GM20000 (cell line): ENCODE results near the gene KCNIP1.

Experiments
- DNase-seq: peaks from one replicate; pipeline ENCODE4 v3.0.0; 2012; ENCODE audit warnings: low spot score
- TF ChIP-seq, protein P1 (sequence below): IDR thresholded peaks from 2 replicates; pipeline ENCODE4 v1.5.1; 2012; ENCODE audit warnings: mild to moderate bottlenecking, control low read depth; ENCODE audit errors: extremely low read depth, missing control alignments

KCNIP1 gene

GRCh38 chr5:170769898-170770416, 266.1 kb downstream of the KCNIP1 start:
- TF ChIP-seq, protein P1, sequence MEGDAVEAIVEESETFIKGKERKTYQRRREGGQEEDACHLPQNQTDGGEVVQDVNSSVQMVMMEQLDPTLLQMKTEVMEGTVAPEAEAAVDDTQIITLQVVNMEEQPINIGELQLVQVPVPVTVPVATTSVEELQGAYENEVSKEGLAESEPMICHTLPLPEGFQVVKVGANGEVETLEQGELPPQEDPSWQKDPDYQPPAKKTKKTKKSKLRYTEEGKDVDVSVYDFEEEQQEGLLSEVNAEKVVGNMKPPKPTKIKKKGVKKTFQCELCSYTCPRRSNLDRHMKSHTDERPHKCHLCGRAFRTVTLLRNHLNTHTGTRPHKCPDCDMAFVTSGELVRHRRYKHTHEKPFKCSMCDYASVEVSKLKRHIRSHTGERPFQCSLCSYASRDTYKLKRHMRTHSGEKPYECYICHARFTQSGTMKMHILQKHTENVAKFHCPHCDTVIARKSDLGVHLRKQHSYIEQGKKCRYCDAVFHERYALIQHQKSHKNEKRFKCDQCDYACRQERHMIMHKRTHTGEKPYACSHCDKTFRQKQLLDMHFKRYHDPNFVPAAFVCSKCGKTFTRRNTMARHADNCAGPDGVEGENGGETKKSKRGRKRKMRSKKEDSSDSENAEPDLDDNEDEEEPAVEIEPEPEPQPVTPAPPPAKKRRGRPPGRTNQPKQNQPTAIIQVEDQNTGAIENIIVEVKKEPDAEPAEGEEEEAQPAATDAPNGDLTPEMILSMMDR = no peak
- DNase-seq = no peak

GRCh38 chr5:170771496-170771895, 267.7 kb downstream of the KCNIP1 start:
- TF ChIP-seq, protein P1 = no peak
- DNase-seq = no peak

DNA sequence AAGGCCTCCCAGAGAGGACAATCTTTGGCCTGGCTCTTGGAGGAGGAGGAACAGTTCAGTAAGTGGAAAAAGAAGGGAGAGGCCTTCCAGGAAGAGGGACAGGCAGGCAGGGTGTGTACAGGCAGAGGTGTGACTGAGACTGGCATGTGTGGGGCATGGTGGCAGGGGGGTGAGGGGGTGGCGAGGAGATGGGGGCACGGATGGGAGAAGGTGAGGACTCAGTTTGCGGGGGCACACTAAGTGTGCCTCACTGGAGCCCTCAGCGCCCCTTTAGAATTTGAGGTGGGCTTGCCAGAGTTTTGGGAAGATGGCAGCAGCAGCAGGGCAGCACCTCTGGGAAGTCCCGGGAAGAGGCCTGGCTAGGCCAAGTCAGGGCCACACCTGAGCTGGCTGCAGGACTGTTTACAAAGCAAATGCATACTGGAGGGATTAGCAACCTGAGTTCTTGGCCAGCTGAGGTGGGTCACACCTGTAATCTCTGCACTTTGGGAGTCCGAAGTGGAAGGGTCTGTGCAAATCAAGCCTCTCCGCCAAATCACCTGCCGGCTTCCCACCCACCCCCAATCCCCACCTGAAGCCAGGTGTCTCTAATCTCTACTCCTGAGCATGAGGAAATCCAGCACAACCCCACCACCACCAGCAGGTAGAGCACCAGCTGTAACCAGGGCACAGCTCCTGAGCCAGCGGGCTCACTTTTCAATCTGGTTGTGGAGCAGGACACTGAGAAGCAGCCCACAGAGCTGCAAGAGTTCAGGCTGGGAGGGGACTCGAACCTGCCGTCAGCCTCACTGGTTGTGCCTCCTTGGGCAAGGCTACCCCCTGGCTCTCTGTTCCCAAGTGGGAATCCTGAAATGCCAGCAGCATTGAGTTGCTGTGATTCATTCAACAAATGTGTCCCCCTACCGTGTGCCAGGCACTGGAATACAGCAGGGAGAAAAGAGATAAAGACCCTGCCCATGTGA, 269.5 kb downstream of the KCNIP1 start:
- TF ChIP-seq, protein P1 = no peak
- DNase-seq = no peak

- TF ChIP-seq, protein P1 = no peak
- DNase-seq = no peak
Observed at GRCh38 chr5:170774831-170775230, 271.0 kb downstream of the KCNIP1 start.

- DNase-seq = no peak
Observed at GRCh38 chr5:170781946-170782345, 278.1 kb downstream of the KCNIP1 start.

GRCh38 chr5:170782438-170782837, 278.6 kb downstream of the KCNIP1 start:
- no peak for DNase-seq
- TF ChIP-seq, protein P1 = no peak

More at GRCh38 chr5:170781946-170782345, 278.1 kb downstream of the KCNIP1 start:
- TF ChIP-seq, protein P1 = no peak
